GM19468 (cell line): ENCODE results near the gene JMJD1C.
"Not testable (repeated sequence)": the region's sequence is repeated elsewhere in the genome, so short reads cannot be mapped to it uniquely, and the experiment has no call there.

Source experiments
- ATAC-seq: cut with Tn5 transposase; IDR thresholded peaks from one replicate; pipeline ENCODE4 v1.9.1; 2021; ENCODE audit warnings: mild to moderate bottlenecking, moderate library complexity, moderate number of reproducible peaks; ENCODE audit not compliant: unreplicated experiment; ENCODE audit errors: extremely low read depth

JMJD1C gene

GRCh38 chr10:63314020-63314419 is 151.8 kb downstream of the JMJD1C start:
- no peak for ATAC-seq

- ATAC-seq: no peak
These were observed 152.6 kb downstream of the JMJD1C start for GRCh38 chr10:63313066-63313717.

DNA sequence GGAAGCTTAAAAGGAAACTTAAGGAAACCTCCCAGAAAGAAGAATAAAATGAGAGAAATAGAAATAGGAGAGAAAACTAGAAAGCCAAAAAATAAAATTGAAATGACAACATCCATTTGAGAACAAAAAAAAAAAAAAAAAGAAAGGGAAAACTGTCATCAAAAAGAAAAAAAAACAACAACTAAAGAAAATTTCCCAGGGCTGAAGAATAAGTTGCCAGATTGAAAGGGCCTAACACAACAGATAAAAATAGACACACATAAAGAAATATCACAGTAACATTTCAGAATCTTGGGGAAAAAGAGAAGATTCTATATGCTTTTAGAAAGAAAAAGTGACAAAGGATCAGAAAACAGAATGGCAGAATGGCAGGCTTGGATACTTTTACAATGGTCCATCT is 157.1 kb downstream of the JMJD1C start:
- ATAC-seq: no peak

GRCh38 chr10:63304146-63304545 is 161.6 kb downstream of the JMJD1C start:
- ATAC-seq: no peak

DNA sequence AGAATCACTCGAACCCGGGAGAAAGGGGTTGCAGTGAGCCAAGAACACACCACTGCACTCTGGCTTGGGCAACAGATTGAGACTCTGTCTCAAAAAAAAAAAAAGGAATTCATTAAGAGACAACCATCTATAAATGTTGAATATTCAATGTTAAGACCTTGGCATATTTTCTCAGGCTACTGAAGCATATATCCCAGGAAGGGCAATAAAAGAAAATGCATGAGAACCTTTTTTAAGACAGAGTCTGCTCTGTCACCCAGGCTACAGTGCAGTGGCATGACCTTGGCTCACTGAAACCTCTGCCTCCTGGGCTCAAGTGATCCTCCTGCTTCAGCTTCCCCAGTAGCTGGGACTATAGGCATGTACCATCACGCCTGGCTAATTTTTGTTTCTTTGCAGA is 165.0 kb downstream of the JMJD1C start:
- no peak for ATAC-seq

DNA sequence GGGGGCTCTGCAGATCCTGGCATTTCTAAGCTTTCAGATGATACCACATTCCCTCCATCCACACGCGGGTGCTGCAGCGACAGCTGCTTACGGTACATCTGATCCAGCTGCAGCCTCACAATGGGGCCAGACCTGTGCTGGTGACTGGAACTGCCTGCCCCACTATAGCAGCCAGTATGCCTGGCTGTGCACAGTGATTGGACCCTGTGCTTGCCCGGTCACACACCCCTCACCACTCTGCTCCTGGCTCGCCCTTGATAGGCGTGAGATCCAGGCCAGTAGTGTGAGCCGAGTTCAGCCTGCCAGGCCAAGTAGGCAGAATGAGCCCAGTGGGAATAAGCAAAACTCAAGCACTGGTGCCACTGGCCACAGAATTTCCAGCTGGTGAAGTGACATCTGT is 167.8 kb downstream of the JMJD1C start:
- no peak for ATAC-seq

GRCh38 chr10:63294781-63295180 is 171.0 kb downstream of the JMJD1C start:
- no peak for ATAC-seq

GRCh38 chr10:63292847-63293246 is 172.9 kb downstream of the JMJD1C start:
- ATAC-seq: not testable (repeated sequence)

GRCh38 chr10:63288170-63288569 is 177.6 kb downstream of the JMJD1C start:
- ATAC-seq: no peak

GRCh38 chr10:63286754-63287264 is 179.0 kb downstream of the JMJD1C start:
- peak; percentile 73 for ATAC-seq

GRCh38 chr10:63286340-63286739 is 179.4 kb downstream of the JMJD1C start:
- peak; percentile 7 for ATAC-seq

DNA sequence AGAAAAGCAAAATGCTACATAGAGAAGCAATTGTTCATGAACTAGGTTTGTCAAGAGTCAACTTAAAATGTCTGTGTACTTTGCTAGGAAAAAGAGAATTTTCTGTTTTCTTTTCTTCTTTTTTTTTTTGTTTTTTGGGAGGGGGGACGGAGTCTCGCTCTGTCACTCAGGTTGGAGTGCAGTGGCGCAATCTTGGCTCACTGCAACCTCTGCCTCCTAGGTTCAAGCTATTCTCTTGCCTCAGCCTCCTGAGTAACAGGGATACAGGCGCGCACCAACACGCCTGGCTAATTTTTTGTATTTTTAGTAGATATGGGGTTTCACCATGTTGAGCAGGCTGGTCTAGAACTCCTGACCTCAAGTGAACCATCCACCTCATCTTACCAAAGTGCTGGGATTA is 181.9 kb downstream of the JMJD1C start:
- not testable (repeated sequence) for ATAC-seq

DNA sequence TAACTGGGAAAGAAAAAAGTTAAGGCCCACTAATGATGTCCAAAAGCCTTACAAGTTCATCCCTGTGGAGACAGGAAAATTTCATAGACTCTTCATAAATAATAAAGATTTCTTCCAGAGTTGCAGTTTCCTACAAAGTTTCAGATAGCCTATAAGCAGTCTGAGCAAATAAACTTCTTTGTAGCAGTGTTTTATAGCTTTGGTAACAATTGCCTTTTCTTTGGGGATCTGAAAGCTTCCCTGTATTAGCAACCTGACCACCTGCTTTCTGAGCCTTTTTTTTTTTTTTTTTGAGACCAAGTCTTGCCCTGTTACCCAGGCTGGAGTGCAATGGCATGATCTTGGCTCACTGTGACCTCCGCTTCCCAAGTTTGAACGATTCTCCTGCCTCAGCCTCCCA is 182.7 kb downstream of the JMJD1C start:
- ATAC-seq: no peak

DNA sequence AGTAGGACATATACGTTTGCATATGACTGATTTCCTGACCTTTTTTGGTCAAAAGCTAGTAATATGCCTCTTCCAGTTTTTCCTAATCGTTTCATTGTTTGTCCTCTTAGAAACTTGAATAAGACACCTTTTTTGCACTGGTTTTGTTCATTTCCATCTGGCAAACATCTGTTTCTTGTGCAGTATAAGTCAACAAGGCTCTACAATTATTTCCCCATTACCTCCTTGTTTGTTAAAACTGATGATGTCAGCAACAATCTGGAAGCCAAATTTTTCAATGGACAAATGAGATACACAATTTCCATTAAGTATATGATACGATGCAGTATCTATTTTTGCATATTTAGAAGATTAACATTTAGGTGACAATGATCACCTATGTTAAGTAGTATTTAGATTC is 183.8 kb downstream of the JMJD1C start:
- ATAC-seq: no peak

- ATAC-seq: no peak
These were observed 185.4 kb downstream of the JMJD1C start for GRCh38 chr10:63280386-63280785.

- no peak for ATAC-seq
These were observed 190.7 kb downstream of the JMJD1C start for GRCh38 chr10:63275094-63275493.

DNA sequence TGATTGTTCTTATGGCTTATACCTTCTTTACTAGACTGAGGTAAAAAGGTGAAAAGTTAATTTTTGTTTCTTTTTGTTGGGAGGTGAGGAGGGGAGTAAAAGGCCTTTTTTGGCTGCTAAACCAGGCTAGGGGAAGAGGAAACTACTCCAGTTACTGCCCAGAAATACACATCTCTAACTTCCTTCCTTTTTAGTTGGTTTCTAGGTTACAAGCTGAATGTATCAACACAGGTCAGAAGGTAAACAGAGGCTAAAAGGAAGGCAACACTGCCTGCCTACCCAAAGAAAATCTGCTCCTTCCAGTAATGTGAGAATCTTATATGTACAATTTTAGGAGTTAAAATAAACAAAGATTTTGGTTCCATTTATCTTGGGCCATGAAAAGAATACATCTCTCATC is 192.2 kb downstream of the JMJD1C start:
- ATAC-seq: no peak

DNA sequence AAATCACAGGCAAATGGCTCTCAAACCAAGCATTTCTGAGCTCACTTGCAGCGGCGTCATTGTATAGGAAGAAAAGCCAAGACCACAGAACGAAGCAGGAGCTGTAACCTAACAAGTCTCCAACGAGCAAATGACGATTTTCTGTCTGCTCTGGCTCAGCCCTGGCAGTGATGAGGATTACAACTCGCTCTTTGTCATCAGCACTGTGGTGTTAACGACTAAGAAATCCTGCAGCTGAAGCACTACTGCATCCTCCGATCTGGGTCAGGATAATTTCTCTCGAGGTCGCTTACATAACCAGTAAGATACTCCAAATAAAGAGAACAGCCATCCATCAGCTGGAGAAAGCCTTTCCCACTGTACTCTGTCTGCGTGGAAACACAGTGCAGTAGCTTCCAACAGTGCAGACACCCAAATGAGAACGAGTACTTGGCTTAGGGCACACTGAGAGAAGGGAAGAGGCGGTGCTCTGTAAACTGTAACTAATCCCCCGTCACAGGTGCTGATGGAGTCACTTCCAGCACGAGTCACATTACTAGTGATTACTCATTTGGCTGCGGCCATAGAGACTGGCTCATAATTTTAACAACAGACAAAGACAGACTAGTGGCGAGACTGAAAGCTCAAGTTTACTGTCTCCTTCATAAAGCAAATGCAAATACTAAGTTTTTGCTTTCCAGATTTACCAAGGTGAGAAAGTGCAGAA is 196.8 kb downstream of the JMJD1C start:
- peak; percentile 97 for ATAC-seq

- ATAC-seq: no peak
These were observed 197.5 kb downstream of the JMJD1C start for GRCh38 chr10:63268149-63268797.

DNA sequence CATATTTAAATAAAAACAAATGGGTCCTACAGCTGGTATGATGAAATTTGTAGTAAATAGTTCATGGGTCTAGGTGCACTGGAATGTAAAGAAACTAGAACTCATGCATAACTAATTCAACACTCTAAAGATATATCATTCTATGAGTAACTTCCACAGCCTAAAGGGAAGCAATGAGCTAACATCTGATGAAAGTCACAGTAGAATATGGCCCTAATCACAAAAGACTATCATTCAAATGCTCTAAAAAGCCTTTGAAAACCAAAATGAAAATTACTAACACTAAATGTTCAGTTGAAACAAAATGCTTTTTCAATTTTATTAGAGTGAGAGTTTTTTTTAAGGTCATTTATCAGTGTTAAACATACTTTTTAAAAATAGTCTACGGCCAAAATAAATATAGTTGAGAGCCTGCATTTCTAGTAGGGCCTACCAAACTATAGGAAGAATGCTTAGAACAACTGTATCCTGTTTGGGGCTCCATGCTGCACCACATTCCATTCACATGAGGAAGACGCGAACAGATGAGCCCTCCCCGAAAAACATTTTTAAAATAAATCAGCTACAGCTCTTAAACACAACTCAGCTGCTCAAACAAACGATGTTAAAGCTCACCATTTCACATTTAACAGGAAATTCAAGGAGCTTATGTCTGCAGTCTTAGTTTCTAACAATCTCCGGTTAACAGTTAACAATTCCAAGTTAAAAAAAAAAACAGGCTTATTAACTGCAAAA is 198.2 kb downstream of the JMJD1C start:
- no peak for ATAC-seq
